ENCODE data around the gene ETV7.

The ETV7 gene

DNA sequence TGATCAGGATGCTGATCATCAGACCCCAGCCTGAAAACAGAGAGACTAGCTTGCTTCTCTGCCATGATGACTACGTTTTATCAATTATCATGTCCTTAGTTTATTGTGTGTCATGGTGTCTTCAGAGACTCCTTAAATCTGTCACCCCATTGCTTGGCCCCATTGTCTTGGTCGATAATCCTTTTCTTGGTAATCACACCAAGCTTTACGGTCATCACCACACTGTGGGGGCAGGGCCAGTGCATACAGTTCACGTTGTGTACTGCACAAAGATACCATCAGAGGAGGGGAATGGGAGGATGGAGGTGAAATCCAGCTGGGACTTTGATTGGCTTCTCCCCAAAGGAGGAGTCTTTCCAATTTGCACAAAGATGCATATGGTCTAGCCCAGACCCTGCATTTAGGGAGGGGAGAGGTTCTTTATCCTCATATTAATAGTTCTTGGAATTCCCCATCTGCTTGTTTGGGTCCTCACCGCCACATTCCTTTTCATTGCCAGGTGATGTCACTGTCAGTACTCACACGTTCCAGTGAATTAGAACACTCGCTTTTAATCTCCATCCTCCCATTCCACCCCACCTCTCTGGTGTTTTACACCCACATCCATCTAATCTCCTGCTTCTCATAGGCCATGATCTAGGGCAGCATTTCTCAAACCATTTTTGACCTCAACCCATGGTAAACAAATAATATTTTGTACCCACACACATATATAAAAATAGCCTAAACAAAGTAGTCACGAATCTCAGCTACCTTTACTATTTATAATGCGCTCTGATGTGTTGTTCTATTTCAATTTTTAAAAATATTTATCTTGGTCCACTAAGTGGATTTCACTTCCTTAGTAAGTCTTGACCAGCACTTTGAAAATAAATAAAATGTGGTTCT, 5.7 kb downstream of the ETV7 start:
- H3K36me3 ChIP-seq (ENCODE audit: control insufficient read depth, insufficient read depth, low read length): no peaks in the 10 kb centered on the region
- peaks cover 10% of the 10 kb centered on the region for H3K4me1 ChIP-seq (ENCODE audit: control insufficient read depth, insufficient read depth, low read length)
- no peak overlapping the region for H3K9ac ChIP-seq (ENCODE audit: low read depth, low read length)
- peaks cover 18% of the 10 kb centered on the region for H3K27me3 ChIP-seq (ENCODE audit: control insufficient read depth, insufficient read depth, low read length)
- H3K4me3 ChIP-seq (ENCODE audit: low read depth, low read length): no peak overlapping the region
- H3K9me3 ChIP-seq (ENCODE audit: control insufficient read depth, insufficient read depth, low read length): no peaks in the 10 kb centered on the region

DNA sequence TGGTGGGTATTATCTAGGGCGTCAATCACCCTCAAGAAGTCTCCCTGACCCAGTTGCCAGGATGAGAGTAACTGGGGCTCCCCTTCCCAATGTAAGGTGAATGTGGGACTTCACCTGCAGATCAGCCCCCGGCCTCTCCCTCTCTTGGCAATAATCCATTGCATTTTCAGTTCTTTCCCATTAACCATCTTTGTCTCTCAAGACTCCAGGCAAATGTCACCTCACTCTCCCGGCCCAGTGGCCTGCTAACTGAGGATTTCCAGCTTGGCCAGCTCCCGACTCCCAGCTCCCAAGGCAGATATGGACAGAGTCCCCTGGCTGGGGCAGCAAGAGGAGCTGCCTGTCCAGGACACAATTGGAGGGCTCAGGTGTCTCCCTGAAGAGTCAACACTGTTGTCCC, 7.3 kb downstream of the ETV7 start:
- Histone ChIP-seq H3K36me3 (ENCODE audit: control insufficient read depth, insufficient read depth, low read length) (no peaks in the 10 kb centered on the region), H3K9ac (ENCODE audit: low read depth, low read length) (no peak overlapping the region), H3K27me3 (ENCODE audit: control insufficient read depth, insufficient read depth, low read length) (peaks cover 3% of the 10 kb centered on the region), H3K4me3 (ENCODE audit: low read depth, low read length) (no peak overlapping the region), H3K4me1 (ENCODE audit: control insufficient read depth, insufficient read depth, low read length) (peaks cover 5% of the 10 kb centered on the region), H3K9me3 (ENCODE audit: control insufficient read depth, insufficient read depth, low read length) (no peaks in the 10 kb centered on the region)

DNA sequence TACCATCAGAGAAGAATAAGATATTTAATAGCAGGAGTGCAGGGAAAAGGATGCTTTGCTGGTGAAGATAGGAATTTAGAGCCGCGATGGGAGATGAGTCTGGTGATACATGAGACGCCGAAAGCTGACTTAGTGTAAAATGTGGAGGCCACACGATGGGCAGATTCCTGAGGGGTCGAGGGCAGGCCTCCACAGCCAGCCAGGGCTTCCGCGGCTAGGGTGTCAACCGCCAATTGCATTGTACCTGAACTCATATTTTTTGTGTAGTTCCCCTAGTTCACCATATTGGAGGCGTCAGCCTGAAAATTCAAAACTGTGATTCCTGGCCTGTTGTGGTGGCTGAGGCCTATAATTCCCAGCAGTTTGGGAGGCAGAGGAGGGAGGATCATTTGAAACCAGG, 8.5 kb downstream of the ETV7 start:
- H3K36me3 ChIP-seq (ENCODE audit: control insufficient read depth, insufficient read depth, low read length): no peaks in the 10 kb centered on the region
- no peaks in the 10 kb centered on the region for H3K9me3 ChIP-seq (ENCODE audit: control insufficient read depth, insufficient read depth, low read length)
- peaks cover 5% of the 10 kb centered on the region for H3K4me1 ChIP-seq (ENCODE audit: control insufficient read depth, insufficient read depth, low read length)
- H3K4me3 ChIP-seq (ENCODE audit: low read depth, low read length): no peak overlapping the region
- no peaks in the 10 kb centered on the region for H3K27me3 ChIP-seq (ENCODE audit: control insufficient read depth, insufficient read depth, low read length)
- H3K9ac ChIP-seq (ENCODE audit: low read depth, low read length): no peak overlapping the region

DNA sequence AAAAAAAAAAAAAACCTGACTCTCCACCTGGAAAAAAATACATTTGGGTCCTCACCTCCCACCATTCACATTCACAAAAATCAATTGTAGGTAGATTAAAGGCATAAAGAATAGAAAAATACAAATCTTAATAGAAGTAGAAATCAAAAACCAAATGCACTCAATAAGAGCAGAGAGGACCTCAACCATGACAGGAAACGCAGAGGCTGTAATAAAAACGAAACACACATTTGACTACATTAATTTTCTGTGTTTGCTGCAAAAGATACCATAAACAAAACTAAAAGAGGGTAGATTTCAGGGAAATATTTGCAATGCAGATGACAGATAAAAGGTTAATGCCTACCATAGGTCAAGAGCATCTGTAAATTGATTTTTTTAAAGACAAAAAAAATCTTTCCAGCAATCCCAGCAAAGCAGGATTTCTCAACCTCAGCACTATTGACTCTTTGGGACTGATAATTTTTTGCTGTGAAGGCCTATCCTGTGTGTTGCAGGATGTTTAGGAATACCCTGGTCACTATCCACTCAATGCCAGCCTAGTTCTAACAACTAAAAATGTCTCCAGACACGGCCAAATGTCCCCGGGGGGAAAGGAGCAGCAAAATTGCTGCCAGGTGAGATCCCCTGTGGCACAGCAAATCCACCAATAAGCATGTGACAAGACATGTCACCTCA, 9.1 kb downstream of the ETV7 start:
- Histone ChIP-seq H3K36me3 (ENCODE audit: control insufficient read depth, insufficient read depth, low read length) (no peaks in the 10 kb centered on the region), H3K4me3 (ENCODE audit: low read depth, low read length) (no peak overlapping the region), H3K9ac (ENCODE audit: low read depth, low read length) (no peak overlapping the region), H3K27me3 (ENCODE audit: control insufficient read depth, insufficient read depth, low read length) (no peaks in the 10 kb centered on the region), H3K4me1 (ENCODE audit: control insufficient read depth, insufficient read depth, low read length) (peaks cover 5% of the 10 kb centered on the region), H3K9me3 (ENCODE audit: control insufficient read depth, insufficient read depth, low read length) (no peaks in the 10 kb centered on the region)

DNA sequence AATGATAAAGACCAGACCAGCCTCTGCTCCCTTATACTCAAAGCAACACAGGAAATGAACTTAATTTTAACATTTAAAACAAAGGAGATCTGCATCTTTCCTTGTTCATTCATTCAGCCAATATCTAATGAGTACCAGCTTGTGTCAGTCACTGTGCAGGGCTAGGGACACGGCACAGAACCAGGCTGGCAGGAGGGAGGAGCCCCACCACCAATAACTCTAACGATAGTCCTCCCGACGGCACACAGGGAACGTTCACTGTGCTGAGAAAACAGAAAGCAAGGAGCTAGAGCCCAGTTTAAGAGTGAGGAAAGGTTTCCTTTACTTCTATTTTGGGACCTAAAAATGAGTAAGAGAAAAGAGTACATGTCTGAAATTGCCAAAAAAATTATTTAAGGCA, 9.9 kb downstream of the ETV7 start:
- Histone ChIP-seq H3K9me3 (ENCODE audit: control insufficient read depth, insufficient read depth, low read length) (no peaks in the 10 kb centered on the region), H3K27me3 (ENCODE audit: control insufficient read depth, insufficient read depth, low read length) (no peaks in the 10 kb centered on the region), H3K36me3 (ENCODE audit: control insufficient read depth, insufficient read depth, low read length) (no peaks in the 10 kb centered on the region), H3K4me1 (ENCODE audit: control insufficient read depth, insufficient read depth, low read length) (peaks cover 5% of the 10 kb centered on the region), H3K4me3 (ENCODE audit: low read depth, low read length) (no peak overlapping the region), H3K9ac (ENCODE audit: low read depth, low read length) (no peak overlapping the region)

DNA sequence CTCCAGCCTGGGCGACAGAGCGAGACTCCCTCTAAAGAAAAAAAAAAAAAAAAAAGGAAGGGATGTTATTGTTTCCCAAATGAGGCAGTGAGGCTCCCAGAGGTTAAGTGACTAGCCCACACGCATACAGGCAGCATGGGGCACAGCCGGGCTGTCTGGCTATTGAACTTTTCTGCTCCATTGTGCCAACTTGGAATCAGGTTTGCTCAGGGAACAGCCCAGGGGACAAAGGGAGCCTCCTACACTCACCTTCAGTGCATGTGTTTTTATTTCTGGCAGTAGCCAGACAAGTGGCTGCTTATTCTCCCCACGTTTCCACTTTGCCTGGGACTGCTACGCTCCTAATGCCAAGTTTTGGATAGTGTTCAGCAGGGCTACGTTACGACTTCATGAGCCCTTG, 10.7 kb downstream of the ETV7 start:
- H3K36me3 ChIP-seq (ENCODE audit: control insufficient read depth, insufficient read depth, low read length): no peaks in the 10 kb centered on the region
- H3K9ac ChIP-seq (ENCODE audit: low read depth, low read length): no peak overlapping the region
- H3K27me3 ChIP-seq (ENCODE audit: control insufficient read depth, insufficient read depth, low read length): no peaks in the 10 kb centered on the region

DNA sequence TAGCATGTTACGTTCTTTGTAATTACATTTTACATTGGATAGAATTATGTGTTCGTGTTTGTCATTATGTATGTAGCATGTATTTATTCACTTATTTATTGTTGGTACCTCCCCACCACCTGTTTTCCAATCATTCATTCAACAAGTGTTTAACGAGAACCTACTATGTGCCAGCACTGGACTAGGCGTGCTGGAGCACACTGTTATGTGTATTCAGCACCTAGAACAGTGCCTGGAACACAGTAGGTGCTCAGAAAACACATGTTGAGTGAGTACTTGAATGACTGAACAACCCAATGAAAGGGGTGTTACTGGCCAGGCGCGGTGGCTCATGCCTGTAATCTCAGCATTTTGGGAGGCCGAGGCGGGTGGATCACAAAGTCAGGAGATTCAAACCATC, 11.3 kb downstream of the ETV7 start:
- no peak overlapping the region for H3K9ac ChIP-seq (ENCODE audit: low read depth, low read length)
- no peaks in the 10 kb centered on the region for H3K36me3 ChIP-seq (ENCODE audit: control insufficient read depth, insufficient read depth, low read length)
- no peaks in the 10 kb centered on the region for H3K9me3 ChIP-seq (ENCODE audit: control insufficient read depth, insufficient read depth, low read length)
- H3K4me3 ChIP-seq (ENCODE audit: low read depth, low read length): no peak overlapping the region
- H3K27me3 ChIP-seq (ENCODE audit: control insufficient read depth, insufficient read depth, low read length): no peaks in the 10 kb centered on the region
- H3K4me1 ChIP-seq (ENCODE audit: control insufficient read depth, insufficient read depth, low read length): peaks cover under 1% of the 10 kb centered on the region

More for the DNA sequence above, 10.7 kb downstream of the ETV7 start:
- no peak overlapping the region for H3K4me3 ChIP-seq (ENCODE audit: low read depth, low read length)
- H3K4me1 ChIP-seq (ENCODE audit: control insufficient read depth, insufficient read depth, low read length): peaks cover 5% of the 10 kb centered on the region
- no peaks in the 10 kb centered on the region for H3K9me3 ChIP-seq (ENCODE audit: control insufficient read depth, insufficient read depth, low read length)

DNA sequence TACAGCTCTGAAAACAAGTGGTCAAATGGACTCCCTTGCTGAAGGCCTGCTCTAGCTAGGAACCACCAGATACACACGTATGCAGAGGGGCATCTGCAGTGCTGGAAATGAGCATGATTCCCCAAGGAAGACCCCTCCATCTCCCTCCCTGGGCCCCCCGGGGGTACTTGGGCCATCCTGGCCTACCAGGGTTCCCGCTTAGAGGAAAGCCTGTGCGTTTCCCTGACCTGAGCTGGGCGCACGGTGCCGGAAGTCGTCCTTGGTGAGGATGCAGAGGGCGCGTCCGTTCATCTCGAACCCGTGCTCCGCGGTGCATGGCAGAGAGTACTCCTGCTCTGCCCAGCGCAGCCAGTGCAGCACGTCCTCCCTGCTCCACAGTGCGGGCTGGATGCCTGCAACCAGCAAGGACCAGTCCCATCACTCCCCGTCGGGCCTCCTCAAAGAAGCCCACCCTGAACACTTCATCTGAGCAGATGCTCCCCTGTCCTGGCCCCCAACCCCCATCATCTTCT, 11.8 kb downstream of the ETV7 start:
- no peaks in the 10 kb centered on the region for H3K4me1 ChIP-seq (ENCODE audit: control insufficient read depth, insufficient read depth, low read length)
- H3K9me3 ChIP-seq (ENCODE audit: control insufficient read depth, insufficient read depth, low read length): no peaks in the 10 kb centered on the region
- H3K36me3 ChIP-seq (ENCODE audit: control insufficient read depth, insufficient read depth, low read length): no peaks in the 10 kb centered on the region
- H3K27me3 ChIP-seq (ENCODE audit: control insufficient read depth, insufficient read depth, low read length): no peaks in the 10 kb centered on the region
- no peak overlapping the region for H3K4me3 ChIP-seq (ENCODE audit: low read depth, low read length)
- H3K9ac ChIP-seq (ENCODE audit: low read depth, low read length): no peak overlapping the region

DNA sequence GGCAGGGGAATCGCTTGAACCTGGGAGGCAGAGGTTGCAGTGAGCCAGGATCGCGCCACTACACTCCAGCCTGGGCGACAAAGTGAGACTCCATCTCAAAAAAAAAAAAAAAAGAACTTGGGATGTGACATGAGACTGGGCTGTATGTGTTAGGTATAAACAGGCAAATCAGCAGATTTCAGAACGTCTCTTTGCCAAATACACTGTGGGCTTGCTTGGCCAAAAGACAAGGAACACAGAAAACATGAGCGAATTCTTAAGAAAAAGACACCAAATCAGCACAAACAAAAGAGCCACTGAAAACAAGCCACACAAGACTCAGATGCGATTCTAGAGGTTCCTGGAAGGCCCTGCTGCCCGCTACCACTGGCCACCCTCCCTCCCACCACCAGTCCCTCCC, 12.5 kb downstream of the ETV7 start:
- Histone ChIP-seq H3K36me3 (ENCODE audit: control insufficient read depth, insufficient read depth, low read length) (no peaks in the 10 kb centered on the region), H3K4me3 (ENCODE audit: low read depth, low read length) (no peak overlapping the region), H3K9ac (ENCODE audit: low read depth, low read length) (no peak overlapping the region), H3K4me1 (ENCODE audit: control insufficient read depth, insufficient read depth, low read length) (no peaks in the 10 kb centered on the region), H3K9me3 (ENCODE audit: control insufficient read depth, insufficient read depth, low read length) (no peaks in the 10 kb centered on the region), H3K27me3 (ENCODE audit: control insufficient read depth, insufficient read depth, low read length) (no peaks in the 10 kb centered on the region)

DNA sequence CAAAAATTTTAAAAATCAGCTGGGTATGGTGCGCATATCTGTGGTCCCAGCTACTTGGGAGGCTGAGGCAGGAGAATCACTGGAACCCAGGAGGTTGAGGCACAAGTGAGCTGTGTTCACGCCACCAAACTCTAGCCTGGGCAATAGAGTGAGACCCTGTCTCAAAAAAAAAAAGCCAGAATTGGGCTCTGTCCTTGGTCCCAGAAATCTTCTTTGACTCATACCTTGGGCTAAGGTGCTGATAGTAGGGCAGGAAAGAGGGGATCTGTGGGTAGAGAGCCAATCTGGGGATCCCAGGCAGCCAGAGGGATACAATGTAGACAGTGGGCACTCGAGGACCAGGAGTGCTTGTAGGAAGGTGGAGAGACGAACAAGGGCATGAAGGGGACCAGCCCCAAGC, 13.3 kb downstream of the ETV7 start:
- no peaks in the 10 kb centered on the region for H3K9me3 ChIP-seq (ENCODE audit: control insufficient read depth, insufficient read depth, low read length)
- no peak overlapping the region for H3K9ac ChIP-seq (ENCODE audit: low read depth, low read length)
- no peaks in the 10 kb centered on the region for H3K27me3 ChIP-seq (ENCODE audit: control insufficient read depth, insufficient read depth, low read length)
- no peaks in the 10 kb centered on the region for H3K36me3 ChIP-seq (ENCODE audit: control insufficient read depth, insufficient read depth, low read length)
- H3K4me3 ChIP-seq (ENCODE audit: low read depth, low read length): no peak overlapping the region
- no peaks in the 10 kb centered on the region for H3K4me1 ChIP-seq (ENCODE audit: control insufficient read depth, insufficient read depth, low read length)

DNA sequence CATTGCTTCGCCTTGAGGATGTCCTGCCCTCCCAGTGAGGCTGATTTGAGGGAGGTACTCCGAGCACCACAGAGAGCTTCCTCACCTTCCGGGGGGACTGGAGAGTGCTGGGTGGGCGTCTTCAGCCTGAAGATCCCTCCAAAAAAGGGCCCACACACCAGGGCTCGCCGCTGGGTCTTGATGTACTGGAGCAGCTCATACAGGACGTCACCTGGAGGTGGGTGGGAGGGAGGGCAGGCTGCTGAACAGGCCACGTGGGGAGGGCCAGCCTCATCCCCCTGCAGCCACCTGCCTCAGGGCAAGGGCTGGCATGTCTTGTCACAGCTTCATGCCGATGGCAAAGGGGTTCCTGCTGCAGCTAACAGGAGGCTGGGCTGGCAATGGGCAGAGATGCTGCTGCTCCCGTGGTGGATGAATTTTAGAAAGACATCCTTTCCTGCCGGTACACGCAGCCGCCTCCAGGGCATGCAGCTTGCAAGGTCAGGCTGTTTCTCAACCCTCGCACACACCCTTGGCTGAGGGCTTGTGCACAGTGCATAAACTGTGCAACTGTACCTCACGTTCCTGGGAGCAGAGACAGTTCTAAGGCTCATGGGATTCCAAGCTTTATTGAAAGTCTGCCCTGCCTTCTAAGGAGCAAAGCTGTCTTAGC, 14.0 kb downstream of the ETV7 start:
- H3K9me3 ChIP-seq (ENCODE audit: control insufficient read depth, insufficient read depth, low read length): no peaks in the 10 kb centered on the region
- no peaks in the 10 kb centered on the region for H3K4me1 ChIP-seq (ENCODE audit: control insufficient read depth, insufficient read depth, low read length)
- no peaks in the 10 kb centered on the region for H3K27me3 ChIP-seq (ENCODE audit: control insufficient read depth, insufficient read depth, low read length)
- no peak overlapping the region for H3K9ac ChIP-seq (ENCODE audit: low read depth, low read length)
- no peaks in the 10 kb centered on the region for H3K36me3 ChIP-seq (ENCODE audit: control insufficient read depth, insufficient read depth, low read length)
- H3K4me3 ChIP-seq (ENCODE audit: low read depth, low read length): no peak overlapping the region
